ENCODE data around the gene LRRC72. TPM values are rescaled to one million over a fixed set of nuclear protein-coding genes. Genes with fewer than 3 reads are reported as not detected.

Gene LRRC72
- total RNA-seq, 1 donor from 2014 or later: not detected

GRCh38 chr7:16581286-16581685 is 54.7 kb downstream of the LRRC72 start:
- TF ChIP-seq, protein P1, sequence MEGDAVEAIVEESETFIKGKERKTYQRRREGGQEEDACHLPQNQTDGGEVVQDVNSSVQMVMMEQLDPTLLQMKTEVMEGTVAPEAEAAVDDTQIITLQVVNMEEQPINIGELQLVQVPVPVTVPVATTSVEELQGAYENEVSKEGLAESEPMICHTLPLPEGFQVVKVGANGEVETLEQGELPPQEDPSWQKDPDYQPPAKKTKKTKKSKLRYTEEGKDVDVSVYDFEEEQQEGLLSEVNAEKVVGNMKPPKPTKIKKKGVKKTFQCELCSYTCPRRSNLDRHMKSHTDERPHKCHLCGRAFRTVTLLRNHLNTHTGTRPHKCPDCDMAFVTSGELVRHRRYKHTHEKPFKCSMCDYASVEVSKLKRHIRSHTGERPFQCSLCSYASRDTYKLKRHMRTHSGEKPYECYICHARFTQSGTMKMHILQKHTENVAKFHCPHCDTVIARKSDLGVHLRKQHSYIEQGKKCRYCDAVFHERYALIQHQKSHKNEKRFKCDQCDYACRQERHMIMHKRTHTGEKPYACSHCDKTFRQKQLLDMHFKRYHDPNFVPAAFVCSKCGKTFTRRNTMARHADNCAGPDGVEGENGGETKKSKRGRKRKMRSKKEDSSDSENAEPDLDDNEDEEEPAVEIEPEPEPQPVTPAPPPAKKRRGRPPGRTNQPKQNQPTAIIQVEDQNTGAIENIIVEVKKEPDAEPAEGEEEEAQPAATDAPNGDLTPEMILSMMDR (conservative IDR thresholded peaks at IDR 0.05): no peak
- Mint-ChIP-seq H3K36me3 (no peaks in the 10 kb centered on the region), H3K4me1 (ENCODE audit: unreplicated experiment) (no peaks in the 10 kb centered on the region), H3K4me3 (no peak overlapping the region), H3K27me3 (no peaks in the 10 kb centered on the region), H3K9me3 (no peaks in the 10 kb centered on the region), H3K27ac (no peak overlapping the region)
- no peak for DNase-seq (ENCODE audit: extremely low spot score, unreplicated experiment)

DNA sequence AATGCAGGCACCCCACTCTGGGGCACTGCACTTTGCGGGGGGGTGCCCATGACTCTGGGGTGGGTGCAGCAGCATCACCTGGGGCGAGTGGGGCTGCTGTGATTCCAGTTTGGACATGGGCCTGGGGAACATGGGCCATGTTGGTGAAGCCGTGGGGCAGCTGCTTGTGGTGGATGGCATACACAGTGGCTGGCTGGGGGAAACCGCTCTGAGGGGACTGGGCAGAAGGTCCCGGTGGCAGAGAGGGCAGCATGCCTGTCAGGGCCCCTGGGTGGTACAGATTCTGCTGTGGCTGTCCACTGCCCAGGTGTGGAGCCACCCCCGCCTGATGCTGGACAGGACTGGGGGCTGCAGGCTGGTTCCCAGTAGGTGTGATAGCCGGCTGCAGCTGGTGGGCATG is 57.2 kb downstream of the LRRC72 start:
- TF ChIP-seq, protein P1 (conservative IDR thresholded peaks at IDR 0.05): no peak
- no peaks in the 10 kb centered on the region for H3K27me3 Mint-ChIP-seq
- no peak overlapping the region for H3K4me3 Mint-ChIP-seq
- H3K27ac Mint-ChIP-seq: no peak overlapping the region
- H3K9me3 Mint-ChIP-seq: no peaks in the 10 kb centered on the region
- no peak for DNase-seq (ENCODE audit: extremely low spot score, unreplicated experiment)
- no peaks in the 10 kb centered on the region for H3K4me1 Mint-ChIP-seq (ENCODE audit: unreplicated experiment)
- no peaks in the 10 kb centered on the region for H3K36me3 Mint-ChIP-seq

- Mint-ChIP-seq H3K4me1 (ENCODE audit: unreplicated experiment) (no peaks in the 10 kb centered on the region), H3K4me3 (no peak overlapping the region), H3K27ac (no peak overlapping the region), H3K9me3 (no peaks in the 10 kb centered on the region), H3K27me3 (no peaks in the 10 kb centered on the region), H3K36me3 (no peaks in the 10 kb centered on the region)
- TF ChIP-seq, protein P1 (conservative IDR thresholded peaks at IDR 0.05): no peak
- no peak for DNase-seq (ENCODE audit: extremely low spot score, unreplicated experiment)
These were observed 58.9 kb downstream of the LRRC72 start for GRCh38 chr7:16585540-16585939.

DNA sequence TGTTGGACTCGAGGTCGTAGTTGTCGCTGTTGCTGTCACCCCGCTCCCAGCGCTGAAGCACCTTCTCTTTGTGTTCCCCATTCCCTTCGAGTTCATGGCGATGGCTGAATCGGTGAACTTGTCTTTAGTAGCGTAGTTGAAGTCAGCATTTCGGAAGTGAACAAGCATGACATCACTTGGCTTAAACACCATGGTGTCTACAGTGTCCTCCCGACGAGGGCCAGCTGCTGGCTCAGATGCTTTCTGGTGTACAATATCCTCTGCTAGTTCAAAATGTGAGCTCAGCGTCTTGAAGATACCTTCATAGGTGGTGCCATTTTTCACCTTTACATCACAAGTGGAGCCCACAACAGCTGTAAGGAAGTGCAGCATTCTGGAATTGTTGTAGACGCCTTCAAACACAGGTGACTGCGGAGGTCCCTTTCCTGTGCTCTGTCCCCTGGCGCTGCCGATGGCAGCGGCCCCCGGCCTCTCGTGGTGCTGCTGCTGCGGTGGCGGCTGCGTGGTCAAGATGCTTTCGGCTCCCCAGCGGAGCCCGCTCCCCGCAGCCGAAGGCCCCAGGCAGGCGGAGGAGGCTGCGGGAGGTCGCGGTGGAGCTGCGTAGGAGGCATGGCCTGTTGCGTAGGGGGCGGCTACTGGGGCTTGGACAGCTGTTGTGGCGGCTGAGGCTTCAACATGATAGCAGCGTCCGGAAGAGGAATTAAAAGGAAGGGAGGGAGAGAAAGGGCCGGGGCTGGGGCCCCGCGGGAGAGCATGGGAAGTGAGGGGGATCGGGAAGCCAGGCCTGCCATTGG is 59.7 kb downstream of the LRRC72 start:
- no peaks in the 10 kb centered on the region for H3K27me3 Mint-ChIP-seq
- H3K27ac Mint-ChIP-seq: no peak overlapping the region
- H3K9me3 Mint-ChIP-seq: no peaks in the 10 kb centered on the region
- no peaks in the 10 kb centered on the region for H3K4me1 Mint-ChIP-seq (ENCODE audit: unreplicated experiment)
- no peak for DNase-seq (ENCODE audit: extremely low spot score, unreplicated experiment)
- TF ChIP-seq, protein P1 (conservative IDR thresholded peaks at IDR 0.05): no peak
- H3K36me3 Mint-ChIP-seq: no peaks in the 10 kb centered on the region
- H3K4me3 Mint-ChIP-seq: no peak overlapping the region

GRCh38 chr7:16587129-16587528 is 60.5 kb downstream of the LRRC72 start:
- no peaks in the 10 kb centered on the region for H3K4me1 Mint-ChIP-seq (ENCODE audit: unreplicated experiment)
- H3K36me3 Mint-ChIP-seq: no peaks in the 10 kb centered on the region
- TF ChIP-seq, protein P1 (conservative IDR thresholded peaks at IDR 0.05): no peak
- DNase-seq (ENCODE audit: extremely low spot score, unreplicated experiment): no peak
- no peak overlapping the region for H3K27ac Mint-ChIP-seq
- H3K27me3 Mint-ChIP-seq: no peaks in the 10 kb centered on the region
- H3K9me3 Mint-ChIP-seq: no peaks in the 10 kb centered on the region
- H3K4me3 Mint-ChIP-seq: no peak overlapping the region
